ENCODE data around the gene MRO. TPM values are rescaled to one million over a fixed set of nuclear protein-coding genes. Genes with fewer than 3 reads are reported as not detected.
"Not testable (repeated sequence)": the region's sequence is repeated elsewhere in the genome, so short reads cannot be mapped to it uniquely, and the experiment has no call there.

The MRO gene
- polyA plus RNA-seq, 2 of the 4 experiments (the other 2 are of a cell fraction), result 0.31 to 0.39 TPM

DNA sequence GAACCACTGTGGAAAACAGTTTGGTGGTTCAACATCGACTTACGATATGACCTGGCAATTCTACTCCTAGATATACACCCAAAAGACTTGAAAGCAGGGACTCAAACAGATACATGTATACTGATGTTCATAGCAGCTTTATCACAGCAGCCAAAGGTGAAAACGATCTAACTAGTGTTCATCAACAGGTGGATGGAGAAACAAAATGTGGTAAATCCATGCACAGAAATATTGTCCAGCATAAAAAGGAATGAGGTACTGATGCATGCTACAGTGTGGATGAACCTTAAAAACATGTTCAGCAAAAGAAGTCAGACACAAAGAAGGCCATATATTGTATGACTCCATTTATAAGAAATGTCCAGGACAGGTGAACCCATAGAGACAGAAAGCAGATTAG is 36.3 kb downstream of the MRO start:
- TF ChIP-seq, protein P1, sequence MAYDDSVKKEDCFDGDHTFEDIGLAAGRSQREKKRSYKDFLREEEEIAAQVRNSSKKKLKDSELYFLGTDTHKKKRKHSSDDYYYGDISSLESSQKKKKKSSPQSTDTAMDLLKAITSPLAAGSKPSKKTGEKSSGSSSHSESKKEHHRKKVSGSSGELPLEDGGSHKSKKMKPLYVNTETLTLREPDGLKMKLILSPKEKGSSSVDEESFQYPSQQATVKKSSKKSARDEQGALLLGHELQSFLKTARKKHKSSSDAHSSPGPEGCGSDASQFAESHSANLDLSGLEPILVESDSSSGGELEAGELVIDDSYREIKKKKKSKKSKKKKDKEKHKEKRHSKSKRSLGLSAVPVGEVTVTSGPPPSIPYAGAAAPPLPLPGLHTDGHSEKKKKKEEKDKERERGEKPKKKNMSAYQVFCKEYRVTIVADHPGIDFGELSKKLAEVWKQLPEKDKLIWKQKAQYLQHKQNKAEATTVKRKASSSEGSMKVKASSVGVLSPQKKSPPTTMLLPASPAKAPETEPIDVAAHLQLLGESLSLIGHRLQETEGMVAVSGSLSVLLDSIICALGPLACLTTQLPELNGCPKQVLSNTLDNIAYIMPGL (CRISPR knock-in tag; IDR thresholded peaks at IDR 0.05; ENCODE audit: borderline replicate concordance), result no peak
- TF ChIP-seq, protein P2, sequence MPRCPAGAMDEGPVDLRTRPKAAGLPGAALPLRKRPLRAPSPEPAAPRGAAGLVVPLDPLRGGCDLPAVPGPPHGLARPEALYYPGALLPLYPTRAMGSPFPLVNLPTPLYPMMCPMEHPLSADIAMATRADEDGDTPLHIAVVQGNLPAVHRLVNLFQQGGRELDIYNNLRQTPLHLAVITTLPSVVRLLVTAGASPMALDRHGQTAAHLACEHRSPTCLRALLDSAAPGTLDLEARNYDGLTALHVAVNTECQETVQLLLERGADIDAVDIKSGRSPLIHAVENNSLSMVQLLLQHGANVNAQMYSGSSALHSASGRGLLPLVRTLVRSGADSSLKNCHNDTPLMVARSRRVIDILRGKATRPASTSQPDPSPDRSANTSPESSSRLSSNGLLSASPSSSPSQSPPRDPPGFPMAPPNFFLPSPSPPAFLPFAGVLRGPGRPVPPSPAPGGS (IDR thresholded peaks at IDR 0.05), result no peak
- TF ChIP-seq, protein P3, sequence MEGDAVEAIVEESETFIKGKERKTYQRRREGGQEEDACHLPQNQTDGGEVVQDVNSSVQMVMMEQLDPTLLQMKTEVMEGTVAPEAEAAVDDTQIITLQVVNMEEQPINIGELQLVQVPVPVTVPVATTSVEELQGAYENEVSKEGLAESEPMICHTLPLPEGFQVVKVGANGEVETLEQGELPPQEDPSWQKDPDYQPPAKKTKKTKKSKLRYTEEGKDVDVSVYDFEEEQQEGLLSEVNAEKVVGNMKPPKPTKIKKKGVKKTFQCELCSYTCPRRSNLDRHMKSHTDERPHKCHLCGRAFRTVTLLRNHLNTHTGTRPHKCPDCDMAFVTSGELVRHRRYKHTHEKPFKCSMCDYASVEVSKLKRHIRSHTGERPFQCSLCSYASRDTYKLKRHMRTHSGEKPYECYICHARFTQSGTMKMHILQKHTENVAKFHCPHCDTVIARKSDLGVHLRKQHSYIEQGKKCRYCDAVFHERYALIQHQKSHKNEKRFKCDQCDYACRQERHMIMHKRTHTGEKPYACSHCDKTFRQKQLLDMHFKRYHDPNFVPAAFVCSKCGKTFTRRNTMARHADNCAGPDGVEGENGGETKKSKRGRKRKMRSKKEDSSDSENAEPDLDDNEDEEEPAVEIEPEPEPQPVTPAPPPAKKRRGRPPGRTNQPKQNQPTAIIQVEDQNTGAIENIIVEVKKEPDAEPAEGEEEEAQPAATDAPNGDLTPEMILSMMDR (IDR thresholded peaks at IDR 0.05), result no peak
- no peak for TF ChIP-seq HOXB13 (CRISPR knock-in tag; IDR thresholded peaks at IDR 0.05; ENCODE audit: low read depth)
- TF ChIP-seq, protein P4, sequence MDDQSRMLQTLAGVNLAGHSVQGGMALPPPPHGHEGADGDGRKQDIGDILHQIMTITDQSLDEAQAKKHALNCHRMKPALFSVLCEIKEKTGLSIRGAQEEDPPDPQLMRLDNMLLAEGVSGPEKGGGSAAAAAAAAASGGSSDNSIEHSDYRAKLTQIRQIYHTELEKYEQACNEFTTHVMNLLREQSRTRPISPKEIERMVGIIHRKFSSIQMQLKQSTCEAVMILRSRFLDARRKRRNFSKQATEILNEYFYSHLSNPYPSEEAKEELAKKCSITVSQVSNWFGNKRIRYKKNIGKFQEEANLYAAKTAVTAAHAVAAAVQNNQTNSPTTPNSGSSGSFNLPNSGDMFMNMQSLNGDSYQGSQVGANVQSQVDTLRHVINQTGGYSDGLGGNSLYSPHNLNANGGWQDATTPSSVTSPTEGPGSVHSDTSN (IDR thresholded peaks at IDR 0.05), result no peak
- no peak for TF ChIP-seq EP300 (IDR thresholded peaks at IDR 0.05)
- TF ChIP-seq SMC3 (IDR thresholded peaks at IDR 0.05), result no peak
- no peak for TF ChIP-seq CHD4 (IDR thresholded peaks at IDR 0.05; ENCODE audit: borderline replicate concordance)
- no peak for TF ChIP-seq NR3C1 (IDR thresholded peaks at IDR 0.05)
- no peak for TF ChIP-seq SREBF2 (IDR thresholded peaks at IDR 0.05)
- TF ChIP-seq TP53 (CRISPR knock-in tag; IDR thresholded peaks at IDR 0.05), result no peak
- TF ChIP-seq, protein P5, sequence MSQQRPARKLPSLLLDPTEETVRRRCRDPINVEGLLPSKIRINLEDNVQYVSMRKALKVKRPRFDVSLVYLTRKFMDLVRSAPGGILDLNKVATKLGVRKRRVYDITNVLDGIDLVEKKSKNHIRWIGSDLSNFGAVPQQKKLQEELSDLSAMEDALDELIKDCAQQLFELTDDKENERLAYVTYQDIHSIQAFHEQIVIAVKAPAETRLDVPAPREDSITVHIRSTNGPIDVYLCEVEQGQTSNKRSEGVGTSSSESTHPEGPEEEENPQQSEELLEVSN (IDR thresholded peaks at IDR 0.05; ENCODE audit: borderline replicate concordance, low read depth), result no peak
- no peak for TF ChIP-seq ZNF302 (CRISPR knock-in tag; IDR thresholded peaks at IDR 0.05)
- no peak for TF ChIP-seq PHF8 (IDR thresholded peaks at IDR 0.05; ENCODE audit: borderline replicate concordance, low read depth)
- no peak for TF ChIP-seq JUNB (IDR thresholded peaks at IDR 0.05)
- no peak for TF ChIP-seq RAD21 (conservative IDR thresholded peaks at IDR 0.05 in 1 of 2, IDR thresholded peaks at IDR 0.05 in 1 of 2)
- Histone ChIP-seq H3K4me1 (no peaks in the 10 kb centered on the region), H3K4me2 (no peak overlapping the region), H3K4me3 (no peak overlapping the region), H3K9me3 (no peaks in the 10 kb centered on the region), H3K27ac (no peak overlapping the region)
- DNase-seq (ENCODE audit: low read depth in 1 of 2, low spot score in 1 of 2) (no peak), FAIRE-seq (no peak), ATAC-seq (no peak)
- POLR2A ChIA-PET, result no interaction called here
- WGBS (ENCODE audit: missing lambda C conversion rate), result 38% methylated on average over 2 of the region's 3 CpGs
- CTCF ChIA-PET, result no interaction called here

DNA sequence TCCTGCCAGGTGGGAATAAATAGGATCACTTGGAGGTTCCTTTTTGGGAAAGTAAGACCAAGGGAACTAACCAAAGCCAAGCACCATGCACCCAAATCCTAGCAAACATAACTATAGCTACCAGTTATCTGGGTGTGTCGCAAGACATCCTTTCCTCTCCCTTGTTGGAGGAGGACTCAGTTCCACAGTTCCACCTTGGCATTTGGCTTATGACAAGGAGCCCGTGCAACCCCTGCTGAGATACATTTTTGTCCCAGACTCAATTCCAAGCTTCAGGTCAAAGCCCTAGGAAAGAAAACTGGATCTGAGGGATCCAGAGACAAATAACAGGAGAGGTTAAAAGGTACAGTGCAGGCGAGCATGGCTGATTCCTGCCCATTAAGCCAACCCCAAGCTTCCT is 40.8 kb downstream of the MRO start:
- H3K4me1 ChIP-seq; DNase-seq (ENCODE audit: low read depth in 1 of 2, low spot score in 1 of 2); POLR2A ChIA-PET; FAIRE-seq; ATAC-seq; H3K27ac ChIP-seq; H3K4me3 ChIP-seq; H3K4me2 ChIP-seq; CTCF ChIA-PET; H3K9me3 ChIP-seq: not testable (repeated sequence)
- WGBS (ENCODE audit: missing lambda C conversion rate), result 33% methylated on average over 3 of the region's 3 CpGs

DNA sequence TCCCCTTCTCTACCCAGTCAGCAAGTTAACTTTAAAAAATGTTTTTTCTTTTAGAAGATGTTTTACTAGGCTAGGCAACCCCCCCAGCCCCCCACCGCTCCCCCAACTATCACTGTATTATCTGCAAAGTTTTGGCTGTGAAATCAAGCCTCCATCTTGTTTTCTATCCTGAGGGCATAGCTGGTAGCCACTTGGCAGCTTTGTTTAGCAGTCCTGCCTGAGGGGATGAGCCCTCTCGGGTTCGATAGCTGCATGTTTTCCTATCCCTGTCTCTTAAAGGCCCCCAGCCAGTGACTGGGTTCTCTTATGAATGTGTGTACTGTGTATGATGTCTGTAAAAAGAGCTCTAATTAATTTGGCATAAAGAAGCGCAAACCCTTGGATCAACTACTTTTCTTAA is 43.4 kb downstream of the MRO start:
- H3K4me2 ChIP-seq, result no peak overlapping the region
- ChIA-PET POLR2A (interaction anchor here (0.6 kb wide), 1 partner anchor 217 kb away, joined by 5 read pairs; no protein-coding TSS in a partner anchor), CTCF (no interaction called here)
- no peak for DNase-seq (ENCODE audit: low read depth in 1 of 2, low spot score in 1 of 2)
- H3K4me3 ChIP-seq, result no peak overlapping the region
- no peaks in the 10 kb centered on the region for H3K9me3 ChIP-seq
- 54% methylated on average over 4 of the region's 4 CpGs for WGBS (ENCODE audit: missing lambda C conversion rate)
- no peak overlapping the region for H3K27ac ChIP-seq
- TF ChIP-seq ZNF302 (CRISPR knock-in tag; IDR thresholded peaks at IDR 0.05), result no peak
- TF ChIP-seq GATA3 (IDR thresholded peaks at IDR 0.05; ENCODE audit: borderline replicate concordance), result no peak
- TF ChIP-seq MAFK (IDR thresholded peaks at IDR 0.05; ENCODE audit: partially characterized antibody), result no peak
- TF ChIP-seq TFCP2L1 (CRISPR knock-in tag; IDR thresholded peaks at IDR 0.05), result no peak
- no peak for TF ChIP-seq JUNB (IDR thresholded peaks at IDR 0.05)
- TF ChIP-seq ZSCAN20 (CRISPR knock-in tag; IDR thresholded peaks at IDR 0.05), result no peak
- TF ChIP-seq CEBPB (IDR thresholded peaks at IDR 0.05), result no peak
- no peak for TF ChIP-seq CBX8 (IDR thresholded peaks at IDR 0.05)
- no peaks in the 10 kb centered on the region for H3K4me1 ChIP-seq
- no peak for ATAC-seq
- FAIRE-seq, result no peak

Data from A549 (cell line).